GM19043 (cell line): ENCODE results near the gene NUP62.
"Not testable (repeated sequence)": the region's sequence is repeated elsewhere in the genome, so short reads cannot be mapped to it uniquely, and the experiment has no call there.

Experiments
- ATAC-seq: cut with Tn5 transposase; IDR thresholded peaks from one replicate; pipeline ENCODE4 v1.9.1; 2021; ENCODE audit warnings: low read depth; ENCODE audit not compliant: unreplicated experiment

The NUP62 gene

DNA sequence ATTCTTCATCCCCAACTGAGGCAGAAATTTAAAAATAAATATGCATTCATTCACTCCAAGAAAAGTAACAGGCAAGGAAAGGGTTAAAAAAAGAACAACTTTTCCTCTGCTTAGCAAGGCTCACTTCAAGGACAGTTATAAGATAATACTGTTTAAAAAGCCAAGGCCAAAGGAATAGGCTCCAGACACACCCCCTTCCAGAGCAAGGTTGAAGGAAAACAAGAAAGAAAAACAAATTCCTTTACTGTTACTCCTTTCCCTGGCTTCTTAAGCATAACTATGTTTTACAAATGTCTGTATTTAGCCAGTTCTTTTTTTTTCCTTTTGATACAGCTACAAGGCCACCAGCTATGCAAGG lies 23.2 kb upstream of the NUP62 start:
- ATAC-seq, result no peak

DNA sequence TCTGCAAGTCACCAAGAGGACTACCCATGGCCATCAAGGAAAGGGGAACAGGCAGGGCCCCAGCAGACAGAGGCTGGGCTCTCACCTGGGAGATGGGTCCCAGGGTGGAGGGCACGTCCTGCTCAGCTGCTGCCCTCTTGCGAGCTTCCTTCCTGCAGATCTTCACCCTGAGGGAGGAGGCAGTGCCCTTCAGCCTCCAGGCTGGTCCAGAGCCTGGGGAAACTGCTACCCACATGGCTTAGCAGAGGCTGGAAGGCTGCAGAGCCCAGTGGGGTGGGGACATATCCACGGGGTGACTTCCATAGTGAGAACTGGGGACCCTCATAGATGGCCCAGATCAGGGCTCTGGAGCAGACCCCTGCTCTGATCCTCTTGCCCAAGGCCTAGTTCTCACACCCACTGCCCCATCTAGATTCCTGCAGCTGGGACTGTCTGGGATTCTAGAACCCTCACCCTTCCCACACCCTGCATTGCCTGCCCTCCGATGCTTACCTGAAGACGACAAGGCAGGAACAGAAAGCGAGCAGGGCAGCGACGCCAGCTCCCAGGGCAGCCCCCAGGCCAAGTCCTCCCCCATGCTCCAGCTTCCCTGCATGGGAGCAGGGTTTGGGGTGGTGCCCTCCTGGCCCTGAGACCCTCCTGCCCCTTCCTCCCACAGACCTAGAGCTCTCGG lies 22.6 kb upstream of the NUP62 start:
- ATAC-seq, result no peak

DNA sequence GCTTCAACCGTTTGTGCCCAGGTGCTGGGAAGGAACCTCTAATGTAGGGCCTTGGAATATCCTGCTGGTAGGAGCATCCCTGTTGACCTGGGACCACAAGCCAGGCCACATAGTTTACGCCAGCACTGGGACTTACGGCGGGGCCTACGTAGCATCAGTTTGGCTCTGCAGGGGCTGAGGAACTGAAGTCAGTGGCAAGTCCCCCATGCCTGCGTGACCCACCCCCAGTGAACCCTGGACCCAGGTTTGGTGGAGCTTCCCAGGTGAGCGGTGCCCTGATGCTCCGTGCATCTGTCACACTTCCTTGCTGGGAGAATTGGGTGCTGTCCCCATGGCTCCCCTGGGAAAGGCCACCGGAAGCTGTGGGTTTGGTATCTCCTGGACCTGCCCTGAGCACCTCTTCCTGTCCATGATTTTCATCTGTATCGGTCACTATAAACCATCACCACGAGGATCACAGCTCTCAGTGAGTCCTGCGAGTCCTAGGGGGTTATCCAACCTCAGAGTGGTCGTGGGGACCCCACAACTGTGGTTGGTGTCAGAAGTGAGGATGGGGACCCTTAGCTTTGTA lies 21.7 kb upstream of the NUP62 start:
- ATAC-seq, result no peak

DNA sequence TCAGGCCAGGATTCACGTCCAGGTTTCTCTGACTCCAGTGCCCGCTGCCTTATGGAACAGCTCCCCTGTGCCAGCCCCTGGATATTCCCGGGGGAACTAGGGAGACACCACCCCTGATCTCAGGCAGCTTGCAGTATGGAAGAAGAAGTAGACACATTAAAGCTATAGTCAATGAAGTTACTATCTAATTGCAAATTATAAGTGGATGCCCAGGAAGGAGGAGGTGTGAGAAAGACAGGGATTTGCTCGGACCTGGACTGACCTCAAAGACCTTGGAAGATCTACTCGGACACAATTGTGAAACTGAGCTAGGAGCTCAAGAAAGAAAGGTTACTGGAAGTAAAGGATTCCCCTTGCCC lies 21.3 kb upstream of the NUP62 start:
- no peak for ATAC-seq

DNA sequence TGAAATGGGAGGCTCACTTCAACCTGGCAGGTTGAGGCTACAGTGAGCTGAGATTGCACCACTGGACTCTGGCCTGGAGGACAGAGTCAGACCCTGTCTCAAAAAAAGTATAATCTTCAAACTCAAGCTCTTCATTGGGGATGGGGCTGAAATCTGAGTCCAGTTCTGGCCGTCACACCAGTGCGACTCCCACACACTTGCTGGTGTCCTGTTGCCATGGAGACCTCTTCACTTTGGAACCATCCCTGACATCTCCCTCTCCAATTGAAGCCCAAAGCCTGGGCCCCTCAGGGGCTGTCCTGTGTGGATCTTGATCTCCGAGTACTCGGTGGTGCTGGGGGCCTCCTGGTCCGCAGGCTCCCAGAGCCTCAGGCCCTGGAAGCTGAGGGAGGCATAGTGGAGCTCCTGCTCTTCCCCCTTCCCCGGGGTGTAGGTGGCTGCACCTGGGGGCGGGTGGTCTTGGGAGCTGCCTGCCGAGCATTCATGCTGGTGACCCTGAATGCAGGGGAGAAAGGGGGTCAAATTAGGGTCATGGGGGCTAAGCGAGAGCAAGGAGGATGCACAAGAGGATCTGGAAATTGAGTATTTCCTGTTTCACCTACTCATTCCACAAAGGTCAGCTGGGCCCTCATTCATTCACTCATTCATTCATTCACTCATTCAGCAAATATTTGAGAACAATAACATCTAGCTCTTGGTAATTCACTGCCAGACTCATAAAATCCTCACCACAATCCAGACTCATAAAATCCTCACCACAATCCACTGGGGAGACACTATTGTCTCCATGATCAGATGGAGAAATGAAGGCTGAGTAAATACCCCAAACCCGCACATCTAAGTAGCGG lies 20.7 kb upstream of the NUP62 start:
- no peak for ATAC-seq

DNA sequence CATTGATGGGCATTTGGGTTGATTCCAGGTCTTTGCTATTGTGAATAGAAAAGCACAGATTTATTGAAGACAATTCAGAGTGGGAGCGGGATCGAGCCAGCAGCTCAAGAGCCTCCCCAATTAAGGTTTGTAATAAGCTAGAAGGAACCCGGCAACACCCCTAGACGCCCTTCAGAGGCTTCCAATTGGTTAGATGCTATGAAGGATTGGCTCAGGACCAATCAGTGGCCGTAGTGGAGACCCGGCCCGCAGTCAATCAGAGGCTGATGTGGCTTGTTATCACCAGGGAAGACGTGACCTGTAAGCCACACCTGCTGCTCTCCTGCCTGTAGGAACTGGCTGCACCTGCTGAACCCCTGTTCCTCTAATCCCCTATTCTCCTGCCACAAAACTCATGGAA lies 17.1 kb upstream of the NUP62 start:
- ATAC-seq, result no peak

DNA sequence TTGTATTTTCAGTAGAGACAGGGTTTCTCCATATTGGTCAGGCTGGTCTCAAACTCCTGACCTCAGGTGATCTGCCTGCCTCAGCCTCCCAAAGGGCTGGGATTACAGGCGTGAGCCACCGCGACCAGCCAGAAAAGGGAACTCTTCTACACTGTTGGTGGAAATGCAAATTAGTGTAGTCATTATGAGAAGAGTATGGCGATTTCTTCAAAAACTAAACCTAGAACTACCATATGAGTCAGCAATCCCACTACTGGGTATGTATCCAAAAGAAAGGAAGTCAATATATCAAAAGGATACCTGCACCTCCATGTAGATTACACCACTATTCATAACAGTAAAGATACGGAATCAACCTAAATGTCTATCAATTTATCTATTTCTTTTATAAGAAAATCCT lies 15.3 kb upstream of the NUP62 start:
- ATAC-seq, result not testable (repeated sequence)

DNA sequence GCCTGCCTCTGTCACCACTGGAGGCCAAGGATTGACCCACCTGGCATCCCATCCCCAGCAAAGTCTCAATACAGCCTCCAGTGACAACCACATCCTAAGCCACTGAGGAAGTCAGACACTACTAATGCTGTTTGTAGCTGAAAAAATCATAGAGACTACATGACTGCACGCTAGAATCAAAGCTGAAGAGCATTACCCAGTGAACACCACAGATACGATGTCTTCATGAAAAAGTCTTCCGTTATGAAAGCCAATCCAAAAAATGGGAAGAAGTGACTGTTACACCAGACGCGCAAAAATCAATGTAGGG lies 11.1 kb upstream of the NUP62 start:
- ATAC-seq, result no peak

DNA sequence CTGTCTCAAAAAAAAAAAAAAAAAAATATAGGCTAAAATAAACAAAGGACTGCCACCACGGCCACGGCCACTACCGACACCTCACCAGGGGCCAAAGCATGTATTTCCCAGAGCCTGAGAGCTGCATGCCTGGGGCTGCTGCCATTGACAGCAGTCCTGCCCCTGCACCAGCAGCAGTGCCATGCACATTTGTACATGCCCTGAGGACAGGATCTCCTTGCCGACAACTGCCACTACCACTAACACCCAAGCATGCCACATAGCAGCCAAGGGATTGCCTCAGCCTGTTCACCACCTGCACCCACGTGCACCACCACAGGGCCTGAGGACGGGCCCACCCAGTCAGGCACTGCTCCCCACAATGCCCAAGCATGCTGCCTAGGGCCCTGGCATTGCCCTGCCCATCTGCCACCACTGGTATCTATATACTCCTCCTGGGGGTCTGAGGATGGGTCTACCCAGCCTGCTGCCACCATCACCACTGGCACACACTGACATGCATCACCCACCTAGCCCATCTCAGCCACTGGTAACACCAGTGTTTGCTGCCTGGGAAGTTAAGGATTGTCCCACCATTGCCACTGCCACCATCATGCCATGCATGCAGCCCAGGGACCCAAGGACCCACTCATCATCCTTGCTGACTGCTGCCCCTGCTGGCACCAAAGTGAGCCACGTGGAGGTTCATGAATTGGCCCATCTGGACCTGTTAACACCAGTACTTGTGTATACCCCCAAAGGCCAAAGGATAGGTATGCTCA lies 10.6 kb upstream of the NUP62 start:
- no peak for ATAC-seq

DNA sequence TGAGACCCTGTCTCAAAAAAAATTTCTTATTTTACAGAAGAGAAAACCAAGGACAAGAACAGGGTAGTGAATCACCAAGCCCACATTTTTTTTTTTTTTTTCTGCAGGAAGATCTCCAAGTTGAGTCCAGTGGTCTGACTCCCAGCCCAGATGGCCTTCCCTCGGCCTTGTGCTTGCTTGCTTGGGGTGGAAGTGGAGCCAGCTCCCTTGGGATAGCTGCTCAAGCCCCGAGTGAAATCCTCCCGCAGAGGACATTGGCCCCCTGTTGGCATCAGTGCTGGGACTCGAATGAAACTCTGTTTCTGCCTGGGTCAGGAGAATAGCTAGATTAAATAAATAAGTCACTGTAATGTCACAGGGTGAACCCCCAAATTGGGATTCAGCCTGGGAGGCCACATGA lies 9.4 kb upstream of the NUP62 start:
- no peak for ATAC-seq

DNA sequence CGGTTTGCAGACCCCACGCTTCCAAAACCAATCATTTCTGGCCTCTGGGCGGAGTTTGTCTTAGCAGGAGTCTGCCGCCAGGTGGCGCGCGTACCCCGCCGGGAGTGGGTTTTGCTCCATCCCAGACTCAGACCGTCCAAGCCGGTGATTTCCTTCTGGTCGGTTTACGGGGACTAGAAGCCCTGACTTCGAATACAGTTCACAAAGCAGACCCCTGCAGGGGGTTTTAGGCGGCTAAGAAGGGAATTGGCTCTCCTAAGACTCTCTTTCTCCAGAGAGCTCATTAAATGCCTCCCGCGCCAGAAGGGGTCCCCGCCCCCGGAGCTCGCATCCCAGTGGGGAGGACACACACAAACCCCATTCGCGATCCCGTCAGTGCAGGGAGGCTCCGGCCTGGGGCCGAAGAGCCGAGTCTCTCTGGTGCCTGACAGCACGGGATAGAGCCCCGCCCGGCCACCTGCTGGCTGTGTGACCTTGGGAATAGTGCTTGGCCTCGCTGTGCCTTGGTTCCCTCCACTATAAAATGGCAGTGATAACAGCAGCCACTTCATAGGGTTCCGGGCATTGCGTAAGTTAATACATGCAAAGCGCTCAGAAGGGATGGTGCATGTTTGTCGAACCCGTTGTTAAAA lies 8.6 kb upstream of the NUP62 start:
- ATAC-seq, result no peak

DNA sequence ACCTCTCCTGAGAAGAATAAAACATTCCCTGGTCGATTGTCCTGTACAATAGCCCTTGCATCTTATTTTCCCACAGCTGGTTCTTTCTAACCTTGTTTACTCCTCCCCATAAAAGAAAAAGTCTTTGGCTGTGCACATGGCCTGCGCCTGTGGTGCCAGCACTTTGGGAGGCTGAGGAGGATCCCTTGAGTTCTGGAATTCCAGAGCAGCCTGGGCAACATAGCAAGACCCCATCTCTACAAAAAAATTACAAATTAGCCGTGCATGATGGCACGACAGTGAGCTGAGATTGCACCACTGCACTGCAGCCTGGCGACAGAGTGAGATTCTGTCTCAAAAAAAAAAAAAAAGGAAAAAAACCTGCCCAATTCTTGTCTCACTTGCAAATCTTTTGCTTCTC lies 7.2 kb upstream of the NUP62 start:
- ATAC-seq, result no peak

DNA sequence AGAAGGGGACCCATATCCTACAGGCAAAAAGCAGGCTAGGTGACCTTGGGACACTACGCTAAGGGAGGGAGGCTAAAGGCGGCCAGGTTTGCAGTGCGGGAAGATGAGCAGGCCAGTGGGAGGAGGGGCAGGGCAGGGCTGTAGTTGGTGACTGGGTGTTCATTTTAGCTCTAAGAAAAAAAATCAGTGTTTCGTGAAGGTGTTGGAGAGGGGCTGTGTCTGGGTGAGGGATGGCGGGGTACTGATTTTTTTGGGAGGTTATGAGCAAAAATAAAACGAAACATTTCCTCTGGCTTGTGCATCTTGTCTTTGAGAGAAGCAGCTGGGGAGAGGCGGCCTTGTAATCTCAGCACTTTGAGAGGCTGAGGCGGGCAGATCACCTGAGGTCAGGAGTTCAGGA lies 4.3 kb upstream of the NUP62 start:
- no peak for ATAC-seq

DNA sequence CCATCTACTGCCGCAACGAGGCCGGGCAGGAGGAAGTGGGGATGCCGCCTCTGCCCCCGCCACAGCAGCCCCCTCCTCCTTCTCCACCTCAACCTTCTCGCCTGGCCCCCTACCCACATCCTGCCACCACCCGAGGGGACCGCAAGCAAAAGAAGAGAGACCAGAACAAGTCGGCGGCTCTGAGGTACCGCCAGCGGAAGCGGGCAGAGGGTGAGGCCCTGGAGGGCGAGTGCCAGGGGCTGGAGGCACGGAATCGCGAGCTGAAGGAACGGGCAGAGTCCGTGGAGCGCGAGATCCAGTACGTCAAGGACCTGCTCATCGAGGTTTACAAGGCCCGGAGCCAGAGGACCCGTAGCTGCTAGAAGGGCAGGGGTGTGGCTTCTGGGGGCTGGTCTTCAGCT lies 3.4 kb upstream of the NUP62 start:
- no peak for ATAC-seq

DNA sequence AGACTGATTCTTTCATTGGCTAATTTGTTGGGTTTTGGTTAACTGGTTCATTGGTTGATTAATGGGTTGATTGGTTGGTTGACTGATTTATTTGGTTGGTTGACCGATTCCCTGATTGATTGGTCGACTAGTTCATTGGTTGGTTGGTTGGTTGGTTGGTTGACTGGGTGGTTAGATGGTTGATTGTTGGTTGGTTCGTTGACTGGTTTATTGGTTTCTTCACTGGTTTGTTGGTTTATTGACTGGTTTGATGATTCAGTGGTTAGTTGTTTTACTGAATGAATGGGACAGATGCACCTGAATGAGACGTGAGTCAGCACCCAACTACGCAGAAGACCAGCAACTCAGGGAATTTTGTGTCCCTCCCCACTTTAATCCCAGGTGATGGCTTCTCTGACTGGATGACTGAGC lies 2.7 kb upstream of the NUP62 start:
- ATAC-seq, result no peak

DNA sequence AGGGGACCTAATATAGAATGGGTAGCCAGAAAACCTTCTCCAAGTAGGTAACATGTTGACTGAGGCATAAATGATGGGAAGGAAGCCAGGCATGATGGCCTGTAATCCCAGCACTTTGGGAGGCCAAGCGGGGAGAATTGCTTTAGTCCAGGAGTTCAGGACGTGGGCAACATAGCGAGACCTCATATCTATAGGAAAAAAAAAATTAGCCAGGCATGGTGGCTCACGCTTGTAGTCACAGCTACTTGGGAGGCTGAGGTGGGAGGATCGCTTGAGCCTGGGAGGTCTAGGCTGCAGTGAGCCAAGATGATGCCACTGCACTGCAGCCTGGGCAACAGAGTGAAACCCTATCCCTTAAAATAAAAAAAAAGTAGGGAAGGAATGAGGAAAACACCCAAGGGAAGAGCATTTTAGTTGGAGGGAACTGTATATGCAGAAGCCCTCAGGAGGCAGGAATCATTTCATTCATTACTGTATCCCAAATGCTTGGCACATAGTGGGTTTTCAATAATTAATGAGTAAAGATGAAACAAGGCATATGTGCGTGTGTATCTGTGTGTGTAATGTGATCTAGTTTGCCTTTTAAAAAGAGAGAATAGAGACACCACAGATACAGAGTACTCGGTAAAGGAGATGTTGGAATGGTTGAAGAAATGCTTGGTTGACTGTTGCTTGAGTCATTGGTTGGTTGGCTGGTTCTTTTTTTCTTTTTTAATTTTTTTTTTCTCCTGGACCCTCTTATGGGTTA lies 2.2 kb upstream of the NUP62 start:
- no peak for ATAC-seq

DNA sequence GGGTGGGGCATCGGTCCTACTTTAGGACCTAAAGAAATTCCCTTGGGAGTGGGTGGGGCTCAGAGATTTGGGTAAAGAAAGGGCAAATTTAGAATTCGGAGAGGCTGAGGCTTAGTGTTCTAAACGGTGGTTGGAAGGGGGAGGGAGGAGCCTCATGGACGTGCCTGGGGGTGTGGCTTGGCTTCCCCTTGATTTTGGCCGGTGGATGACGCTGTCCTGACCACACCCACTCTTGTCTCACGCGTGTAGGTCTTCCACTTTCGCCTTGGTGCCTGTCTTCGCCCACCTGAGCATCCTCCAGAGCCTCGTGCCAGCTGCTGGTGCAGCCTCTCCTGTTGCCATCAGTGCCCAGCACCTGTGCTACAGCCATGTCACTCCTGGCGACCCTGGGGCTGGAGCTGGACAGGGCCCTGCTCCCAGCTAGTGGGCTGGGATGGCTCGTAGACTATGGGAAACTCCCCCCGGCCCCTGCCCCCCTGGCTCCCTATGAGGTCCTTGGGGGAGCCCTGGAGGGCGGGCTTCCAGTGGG lies 1.2 kb upstream of the NUP62 start:
- no peak for ATAC-seq

DNA sequence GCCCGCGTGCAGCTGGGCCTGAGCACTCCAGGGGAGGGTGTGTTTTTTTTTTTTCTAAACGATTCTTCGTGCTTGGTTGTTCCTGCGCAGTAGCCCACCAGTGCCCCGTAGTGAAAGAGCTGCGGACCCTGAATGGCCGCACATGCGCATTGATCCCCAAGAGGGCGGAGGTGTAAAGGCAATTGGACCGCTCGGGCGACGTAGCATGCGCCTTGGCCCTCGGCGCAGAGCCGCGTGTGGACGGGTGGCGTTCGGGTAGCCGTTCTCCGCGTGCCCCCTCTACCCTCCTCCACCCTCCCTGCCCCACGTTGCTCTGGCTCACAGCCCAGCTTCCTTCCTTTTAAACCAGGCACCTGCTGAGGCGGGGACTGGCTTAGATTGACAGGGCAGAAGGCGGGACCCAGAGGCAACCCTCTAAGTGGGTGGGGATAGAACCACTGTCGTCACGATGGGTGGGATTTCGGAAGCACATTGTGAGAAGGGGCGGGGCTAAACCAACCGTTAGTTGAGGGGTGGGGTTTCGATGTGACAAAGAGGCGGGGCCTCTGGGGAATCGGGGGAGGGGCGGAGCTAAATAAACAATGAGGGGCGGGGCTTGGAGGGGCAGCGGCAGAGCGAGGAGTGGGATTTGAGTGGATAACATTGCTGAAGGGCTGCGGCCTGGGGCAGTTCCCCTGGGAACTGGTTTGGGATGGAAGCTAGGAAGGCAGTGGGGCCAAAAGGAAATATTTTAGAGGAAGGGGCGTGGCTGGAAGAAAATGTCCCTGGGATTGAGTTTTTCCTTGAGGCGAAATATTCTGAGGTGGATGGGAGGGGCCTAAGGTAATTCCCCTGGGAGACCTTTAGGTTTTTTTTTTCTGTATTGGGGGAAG lies 543 bp upstream of the NUP62 start:
- no peak for ATAC-seq
